ENCODE results near the gene RAB3D. TPM values are rescaled to one million over a fixed set of nuclear protein-coding genes. Genes with fewer than 3 reads are reported as not detected.

RAB3D gene
- total RNA-seq, 1 donor from 2014 or later: 7.2 TPM

GRCh38 chr19:11370744-11371143 lies 31.3 kb upstream of the RAB3D start:
- H3K27me3 ChIP-seq (ENCODE audit: low read depth): no peaks in the 10 kb centered on the region
- H3K36me3 ChIP-seq: no peaks in the 10 kb centered on the region
- no peaks in the 10 kb centered on the region for H3K9me3 ChIP-seq (replicated peaks)
- peaks cover 15% of the 10 kb centered on the region for H3K4me1 ChIP-seq
- TF ChIP-seq CTCF (IDR thresholded peaks at IDR 0.05; ENCODE audit: borderline replicate concordance): no peak
- H3K4me3 ChIP-seq: no peak overlapping the region
- H3K27ac ChIP-seq (replicated peaks): no peak overlapping the region
- DNase-seq: no peak
- intact Hi-C loops (cut with micrococcal nuclease): no loop called here

GRCh38 chr19:11367528-11367927 lies 28.1 kb upstream of the RAB3D start:
- Histone ChIP-seq H3K36me3 (peaks cover 17% of the 10 kb centered on the region), H3K4me1 (no peaks in the 10 kb centered on the region), H3K9me3 (replicated peaks) (no peaks in the 10 kb centered on the region), H3K27me3 (ENCODE audit: low read depth) (no peaks in the 10 kb centered on the region), H3K27ac (replicated peaks) (no peak overlapping the region), H3K4me3 (no peak overlapping the region)
- no peak for TF ChIP-seq CTCF (IDR thresholded peaks at IDR 0.05; ENCODE audit: borderline replicate concordance)
- no peak for DNase-seq
- intact Hi-C loops (cut with micrococcal nuclease): no loop called here

- H3K27ac ChIP-seq (replicated peaks): no peak overlapping the region
- H3K27me3 ChIP-seq (ENCODE audit: low read depth): no peaks in the 10 kb centered on the region
- no peak overlapping the region for H3K4me3 ChIP-seq
- TF ChIP-seq CTCF (IDR thresholded peaks at IDR 0.05; ENCODE audit: borderline replicate concordance): no peak
- intact Hi-C loops (cut with micrococcal nuclease): no loop called here
- H3K9me3 ChIP-seq (replicated peaks): no peaks in the 10 kb centered on the region
- DNase-seq: no peak
- peaks cover 8% of the 10 kb centered on the region for H3K4me1 ChIP-seq
- H3K36me3 ChIP-seq: peaks cover 29% of the 10 kb centered on the region
Measured at GRCh38 chr19:11365557-11366117, 26.2 kb upstream of the RAB3D start.

GRCh38 chr19:11364935-11365334 lies 25.5 kb upstream of the RAB3D start:
- no peak overlapping the region for H3K4me3 ChIP-seq
- H3K9me3 ChIP-seq (replicated peaks): no peaks in the 10 kb centered on the region
- no peak for DNase-seq
- no peaks in the 10 kb centered on the region for H3K27me3 ChIP-seq (ENCODE audit: low read depth)
- intact Hi-C loops (cut with micrococcal nuclease): no loop called here
- peaks cover 35% of the 10 kb centered on the region for H3K36me3 ChIP-seq
- H3K4me1 ChIP-seq: peaks cover 8% of the 10 kb centered on the region
- no peak overlapping the region for H3K27ac ChIP-seq (replicated peaks)
- TF ChIP-seq CTCF (IDR thresholded peaks at IDR 0.05; ENCODE audit: borderline replicate concordance): no peak

GRCh38 chr19:11364296-11364904 lies 24.9 kb upstream of the RAB3D start:
- no peak overlapping the region for H3K27ac ChIP-seq (replicated peaks)
- H3K4me1 ChIP-seq: peaks cover 8% of the 10 kb centered on the region
- DNase-seq: no peak
- TF ChIP-seq CTCF (IDR thresholded peaks at IDR 0.05; ENCODE audit: borderline replicate concordance): no peak
- intact Hi-C loops (cut with micrococcal nuclease): no loop called here
- no peaks in the 10 kb centered on the region for H3K27me3 ChIP-seq (ENCODE audit: low read depth)
- no peaks in the 10 kb centered on the region for H3K9me3 ChIP-seq (replicated peaks)
- no peak overlapping the region for H3K4me3 ChIP-seq
- H3K36me3 ChIP-seq: peaks cover 41% of the 10 kb centered on the region

Data from left ventricle myocardium inferior (tissue), 1 donor.